HG02981 (cell line): Measurements from ENCODE around the gene SBF1.
"Not testable (repeated sequence)": the region's sequence is repeated elsewhere in the genome, so short reads cannot be mapped to it uniquely, and the experiment has no call there.

ENCODE experiments used
- ATAC-seq: cut with Tn5 transposase; IDR thresholded peaks from one replicate; pipeline ENCODE4 v1.9.1; 2021; ENCODE audit warnings: mild to moderate bottlenecking, moderate library complexity; ENCODE audit not compliant: unreplicated experiment

The SBF1 gene

GRCh38 chr22:50435291-50436014 lies 39.4 kb downstream of the SBF1 start:
- ATAC-seq, result no peak

- no peak for ATAC-seq
Measured at GRCh38 chr22:50434849-50435248, 40.0 kb downstream of the SBF1 start.

GRCh38 chr22:50432877-50433510 lies 41.8 kb downstream of the SBF1 start:
- ATAC-seq, result not testable (repeated sequence)

GRCh38 chr22:50432131-50432876 lies 42.5 kb downstream of the SBF1 start:
- ATAC-seq, result no peak

DNA sequence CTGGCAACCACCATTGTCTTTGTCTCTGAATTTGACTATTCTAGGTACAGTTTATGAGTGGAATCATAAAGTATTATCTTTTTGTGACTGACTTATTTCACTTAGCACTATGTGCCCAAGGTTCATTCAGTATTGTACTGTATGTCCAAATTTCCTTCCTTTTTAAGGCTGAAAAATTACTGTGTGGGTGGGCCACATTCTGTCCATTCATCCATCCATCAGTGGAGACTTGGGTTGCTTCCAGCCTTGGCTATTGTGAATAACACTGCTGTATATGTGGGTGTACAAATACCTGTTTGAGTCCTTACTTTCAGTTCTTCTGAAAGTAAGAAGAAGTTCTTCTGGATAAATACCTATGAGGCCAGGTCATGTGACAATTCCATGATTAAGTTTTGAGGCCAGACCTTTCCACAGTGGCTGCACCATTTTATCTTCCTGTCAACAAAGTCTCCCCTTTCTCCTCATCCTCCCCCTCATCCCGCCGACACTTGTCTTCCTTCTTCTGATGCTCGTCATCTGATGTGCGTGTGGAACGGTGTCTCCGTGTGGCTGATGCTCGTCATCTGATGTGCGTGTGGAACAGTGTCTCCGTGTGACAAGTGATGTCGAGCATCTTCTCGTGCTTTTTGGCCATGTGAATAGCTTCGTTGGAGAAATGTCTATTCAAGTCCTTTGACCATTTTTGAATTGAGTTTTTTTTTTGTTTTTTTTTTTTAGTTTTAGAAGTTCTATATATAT lies 49.5 kb downstream of the SBF1 start:
- ATAC-seq, result no peak

GRCh38 chr22:50423956-50424355 lies 50.9 kb downstream of the SBF1 start:
- no peak for ATAC-seq

GRCh38 chr22:50422961-50423815 lies 51.6 kb downstream of the SBF1 start:
- ATAC-seq, result no peak

DNA sequence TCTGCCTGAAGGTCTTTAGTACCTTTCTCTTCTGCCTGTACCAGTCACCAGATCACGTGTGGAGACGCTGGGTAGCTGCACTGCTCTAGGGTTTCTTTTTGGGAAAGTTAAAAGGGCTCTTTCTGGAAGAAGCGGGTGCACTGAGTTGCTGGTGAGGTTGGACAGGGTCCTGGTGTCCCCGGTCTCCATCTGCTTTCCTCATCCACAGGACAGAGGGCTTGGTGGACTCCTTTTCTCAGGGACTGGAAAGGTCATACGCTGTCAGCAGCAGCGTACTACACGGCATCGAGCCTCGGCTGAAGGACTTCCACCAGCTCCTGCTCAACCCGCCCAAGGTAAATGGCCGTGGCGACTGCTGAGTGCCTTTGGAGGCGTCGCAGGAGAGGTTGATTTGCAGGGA lies 52.8 kb downstream of the SBF1 start:
- ATAC-seq, result no peak

DNA sequence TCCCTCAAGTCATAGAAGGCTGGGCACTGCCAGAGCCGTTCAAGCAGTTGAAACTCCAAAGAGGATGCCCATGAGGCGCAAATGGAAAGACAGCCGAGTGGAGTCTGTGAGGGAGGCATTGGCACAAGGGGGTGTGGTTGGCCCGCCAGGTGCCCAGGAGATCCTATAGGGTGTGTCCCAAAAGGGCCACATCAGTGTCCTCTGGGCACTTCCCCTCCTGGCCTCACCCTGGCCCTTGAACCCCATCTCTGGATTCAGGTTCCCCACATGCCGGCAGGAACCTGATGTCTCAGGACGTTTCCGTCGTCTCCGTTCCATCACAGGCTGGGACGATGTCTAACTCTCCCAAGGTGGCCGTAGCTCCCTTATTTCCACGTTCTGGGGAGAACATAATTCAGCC lies 54.3 kb downstream of the SBF1 start:
- no peak for ATAC-seq

- ATAC-seq, result no peak
Measured at GRCh38 chr22:50420015-50420414, 54.8 kb downstream of the SBF1 start.

DNA sequence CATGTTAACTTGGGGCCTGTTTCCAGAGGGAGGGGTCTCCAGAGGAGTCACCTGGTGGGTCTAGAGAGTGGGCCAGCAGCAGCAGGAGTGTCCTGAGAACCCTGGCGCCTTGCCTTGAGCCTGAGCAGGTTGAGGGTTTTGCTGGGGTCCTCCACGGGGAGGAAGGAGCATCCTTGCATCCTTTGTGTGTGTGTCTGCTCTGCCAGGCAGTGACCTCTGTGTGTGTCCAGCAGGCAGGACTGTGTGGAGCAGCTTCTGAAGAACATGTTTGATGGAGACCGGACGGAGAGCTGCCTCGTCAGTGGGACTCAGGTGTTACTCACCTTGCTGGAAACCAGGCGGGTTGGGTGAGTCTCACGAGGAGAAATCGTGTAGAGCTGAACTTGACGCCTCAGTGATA lies 55.7 kb downstream of the SBF1 start:
- no peak for ATAC-seq

GRCh38 chr22:50418624-50419023 lies 56.2 kb downstream of the SBF1 start:
- no peak for ATAC-seq

- ATAC-seq, result no peak
Measured at GRCh38 chr22:50417411-50418210, 57.2 kb downstream of the SBF1 start.

- no peak for ATAC-seq
Measured at GRCh38 chr22:50416996-50417395, 57.8 kb downstream of the SBF1 start.

GRCh38 chr22:50415426-50415825 lies 59.4 kb downstream of the SBF1 start:
- no peak for ATAC-seq

DNA sequence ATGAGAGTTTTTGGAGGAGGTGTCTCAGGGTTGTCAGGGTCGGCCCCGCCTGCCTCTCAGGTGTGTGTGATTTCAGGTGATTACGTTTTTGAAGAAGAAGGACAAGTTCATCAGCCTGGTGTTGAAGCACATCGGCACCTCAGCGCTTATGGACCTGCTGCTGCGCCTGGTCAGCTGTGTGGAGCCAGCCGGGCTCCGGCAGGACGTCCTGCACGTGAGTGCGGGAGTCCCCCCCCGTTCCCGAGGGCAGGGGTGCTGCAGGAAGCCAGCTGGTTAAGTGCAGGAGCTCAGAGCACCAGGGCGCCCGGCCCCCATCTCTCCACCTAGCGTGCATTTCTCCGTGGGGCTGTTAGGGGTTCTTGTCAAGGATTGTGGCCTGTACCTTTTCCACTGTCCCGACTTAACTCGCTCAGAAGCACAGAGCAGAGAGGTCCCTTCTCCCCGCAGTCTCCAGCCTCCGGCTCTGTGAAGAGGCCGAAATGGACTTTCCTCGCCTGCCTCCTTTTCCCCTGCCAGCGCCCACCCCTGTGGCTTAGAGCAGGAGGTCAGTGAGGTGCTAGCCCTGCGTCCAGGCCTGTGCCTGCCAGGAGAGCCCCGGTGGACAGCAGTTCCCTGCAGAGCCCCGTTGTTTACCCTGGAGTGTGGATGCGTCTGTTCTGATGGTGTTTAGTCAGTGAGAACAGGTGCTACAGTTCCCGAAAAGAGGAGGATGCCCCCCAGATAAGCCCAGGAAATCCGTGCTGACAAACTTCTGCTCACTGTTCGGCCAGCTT lies 60.2 kb downstream of the SBF1 start:
- ATAC-seq, result no peak

DNA sequence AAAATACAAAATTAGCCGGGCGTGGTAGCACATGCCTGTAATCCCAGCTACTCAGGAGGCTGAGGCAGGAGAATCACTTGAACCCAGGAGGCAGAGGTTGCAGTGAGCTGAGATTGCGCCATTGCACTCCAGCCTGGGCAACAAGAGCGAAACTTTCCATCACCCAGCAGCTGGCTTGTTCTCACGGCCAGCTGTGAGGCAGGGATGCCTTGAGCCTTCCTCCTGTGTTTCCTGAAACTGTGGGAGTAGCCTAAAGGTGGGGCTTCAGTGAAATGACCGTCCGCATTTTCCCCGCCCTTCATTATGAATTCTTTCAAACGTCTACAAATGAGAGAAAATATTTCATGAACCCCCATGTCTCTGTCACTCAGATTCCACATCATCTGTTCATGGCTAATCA lies 65.9 kb downstream of the SBF1 start:
- ATAC-seq, result not testable (repeated sequence)

GRCh38 chr22:50408311-50408710 lies 66.5 kb downstream of the SBF1 start:
- ATAC-seq, result no peak
